ENCODE measurements around the gene EIF3M. TPM values are rescaled to one million over a fixed set of nuclear protein-coding genes. Genes with fewer than 3 reads are reported as not detected.
A peak's percentile ranks its signal among the peaks of the same experiment; 100 is the strongest.
"Not testable (repeated sequence)": the region's sequence is repeated elsewhere in the genome, so short reads cannot be mapped to it uniquely, and the experiment has no call there.

Gene EIF3M
- total RNA-seq, 2 donors from 2014 or later, result 244 to 362 TPM

DNA sequence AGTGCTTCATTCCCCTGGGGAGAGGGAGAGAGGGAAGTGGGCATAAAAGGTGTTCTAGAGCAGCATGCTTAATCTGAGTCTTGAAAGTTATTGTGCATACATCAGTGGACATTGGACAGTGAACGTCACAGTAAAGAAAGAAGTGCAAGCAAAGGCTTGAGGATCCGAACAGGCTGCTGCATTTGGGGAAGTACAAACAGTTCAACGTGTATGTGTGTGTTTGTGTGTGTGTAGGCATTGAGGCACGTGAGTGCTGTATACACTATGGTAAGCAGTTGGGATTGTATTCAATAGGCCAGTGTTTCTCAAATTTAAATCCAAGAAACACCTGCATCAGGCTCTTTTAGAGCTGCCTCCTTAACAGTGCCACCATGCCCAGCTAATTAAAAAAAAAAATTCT is 10.4 kb upstream of the EIF3M start:
- Mint-ChIP-seq H3K4me3 (no peak overlapping the region), H3K36me3 (no peaks in the 10 kb centered on the region), H3K27me3 (peaks cover 18 to 25% of the 10 kb centered on the region in 2 donors), H3K27ac (no peak overlapping the region), H3K4me1 (ENCODE audit: low read depth in 2 of 2) (no peaks in the 10 kb centered on the region), H3K9me3 (no peaks in the 10 kb centered on the region)
- no peak for DNase-seq (ENCODE audit: low spot score)
- no peak for ATAC-seq

DNA sequence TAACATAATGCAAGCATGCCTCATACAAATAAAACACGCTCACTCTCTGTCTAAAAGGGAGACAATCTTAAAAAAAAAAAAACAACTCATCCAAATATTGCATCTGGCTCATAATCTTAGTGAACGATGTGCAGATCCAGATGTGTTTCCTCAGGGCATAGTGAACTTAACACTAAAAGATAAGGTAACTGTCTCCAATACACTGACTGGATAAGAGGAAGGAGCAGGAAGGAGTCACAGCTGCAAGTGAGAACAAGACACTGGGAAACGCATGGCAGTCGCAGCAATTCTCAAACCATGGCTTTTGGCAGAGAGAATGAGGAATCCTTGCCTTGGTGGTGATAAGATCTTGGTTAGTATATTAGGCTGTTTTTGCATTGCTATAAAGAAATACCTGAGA is 9.2 kb upstream of the EIF3M start:
- peaks cover 18 to 25% of the 10 kb centered on the region in 2 donors for H3K27me3 Mint-ChIP-seq
- no peak overlapping the region for H3K27ac Mint-ChIP-seq
- ATAC-seq (no peak), DNase-seq (ENCODE audit: low spot score) (no peak)
- H3K9me3 Mint-ChIP-seq, result no peaks in the 10 kb centered on the region
- H3K36me3 Mint-ChIP-seq, result no peaks in the 10 kb centered on the region
- no peak overlapping the region for H3K4me3 Mint-ChIP-seq
- H3K4me1 Mint-ChIP-seq (ENCODE audit: low read depth in 2 of 2), result no peaks in the 10 kb centered on the region

DNA sequence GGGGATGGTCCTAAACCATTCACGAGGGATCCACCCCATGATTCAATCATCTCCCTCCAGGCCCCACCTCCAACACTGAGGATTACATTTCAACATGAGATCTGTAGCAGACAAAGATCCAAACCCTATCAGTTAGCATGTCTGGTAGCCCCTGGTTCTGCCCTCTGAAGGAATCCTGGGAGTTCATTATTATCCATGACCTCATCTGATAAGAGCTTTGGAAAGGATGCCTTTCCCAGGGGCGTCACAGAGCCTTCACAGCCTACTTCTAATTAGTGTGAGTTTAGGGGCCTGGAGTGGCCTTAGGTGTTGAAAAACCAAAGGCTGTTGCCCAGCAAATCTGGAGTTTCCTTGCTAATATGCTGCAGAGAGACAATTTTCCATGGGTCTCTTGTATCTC is 8.6 kb upstream of the EIF3M start:
- H3K4me1 Mint-ChIP-seq (ENCODE audit: low read depth in 2 of 2), result no peaks in the 10 kb centered on the region
- no peaks in the 10 kb centered on the region for H3K36me3 Mint-ChIP-seq
- no peaks in the 10 kb centered on the region for H3K9me3 Mint-ChIP-seq
- no peak overlapping the region for H3K27ac Mint-ChIP-seq
- H3K27me3 Mint-ChIP-seq, result peaks cover 18 to 25% of the 10 kb centered on the region in 2 donors
- no peak overlapping the region for H3K4me3 Mint-ChIP-seq
- ATAC-seq, result no peak
- DNase-seq (ENCODE audit: low spot score), result no peak

DNA sequence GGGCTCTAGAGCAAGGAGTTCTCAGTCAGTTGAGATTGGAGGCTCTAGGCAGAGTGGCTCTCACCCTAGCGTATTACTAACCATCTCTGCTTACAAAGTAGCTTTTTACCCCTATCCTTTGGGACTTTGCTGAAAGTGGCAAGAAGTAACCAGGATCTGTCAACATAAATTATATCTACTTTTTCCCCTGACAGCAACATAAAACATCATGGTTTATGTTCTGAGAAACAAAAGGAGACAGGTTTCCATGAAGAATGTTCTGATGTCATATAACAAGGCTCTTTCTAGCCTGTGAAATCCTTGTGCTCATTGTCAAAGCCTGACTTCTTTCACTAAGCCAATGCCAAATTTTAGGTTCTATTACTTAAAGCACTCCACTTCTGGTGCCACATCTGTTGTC is 7.2 kb upstream of the EIF3M start:
- H3K36me3 Mint-ChIP-seq, result no peaks in the 10 kb centered on the region
- DNase-seq (ENCODE audit: low spot score) (no peak), ATAC-seq (no peak)
- no peaks in the 10 kb centered on the region for H3K4me1 Mint-ChIP-seq (ENCODE audit: low read depth in 2 of 2)
- H3K9me3 Mint-ChIP-seq, result no peaks in the 10 kb centered on the region
- no peak overlapping the region for H3K27ac Mint-ChIP-seq
- H3K27me3 Mint-ChIP-seq, result peaks cover 8 to 11% of the 10 kb centered on the region in 2 donors
- H3K4me3 Mint-ChIP-seq, result no peak overlapping the region

DNA sequence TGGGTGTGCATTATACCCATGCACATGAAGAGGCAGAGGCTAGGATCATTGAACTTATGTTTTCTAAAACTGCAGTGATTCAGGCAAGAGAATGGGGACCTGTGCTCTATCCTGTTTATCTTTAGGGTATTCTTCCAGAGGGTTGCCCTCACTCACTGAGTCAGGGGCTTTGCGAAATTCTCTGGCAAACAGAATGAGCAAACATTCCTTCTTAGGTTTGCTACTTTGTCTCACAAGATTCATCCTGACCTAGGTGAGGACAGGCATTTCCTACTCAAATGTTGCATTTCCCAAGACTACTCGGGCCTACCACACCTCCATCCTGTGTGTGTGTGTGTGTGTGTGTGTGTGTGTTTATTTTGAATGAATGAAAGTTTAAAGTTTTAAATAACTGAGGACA is 2.7 kb upstream of the EIF3M start:
- peaks cover 19 to 20% of the 10 kb centered on the region in 2 donors for H3K4me1 Mint-ChIP-seq (ENCODE audit: low read depth in 2 of 2)
- no peak overlapping the region for H3K27ac Mint-ChIP-seq
- no peak for DNase-seq (ENCODE audit: low spot score)
- no peak for ATAC-seq
- H3K9me3 Mint-ChIP-seq, result no peaks in the 10 kb centered on the region
- peaks cover 0 to 2% of the 10 kb centered on the region in 2 donors for H3K27me3 Mint-ChIP-seq
- H3K4me3 Mint-ChIP-seq, result no peak overlapping the region
- H3K36me3 Mint-ChIP-seq, result peaks cover 14% of the 10 kb centered on the region

DNA sequence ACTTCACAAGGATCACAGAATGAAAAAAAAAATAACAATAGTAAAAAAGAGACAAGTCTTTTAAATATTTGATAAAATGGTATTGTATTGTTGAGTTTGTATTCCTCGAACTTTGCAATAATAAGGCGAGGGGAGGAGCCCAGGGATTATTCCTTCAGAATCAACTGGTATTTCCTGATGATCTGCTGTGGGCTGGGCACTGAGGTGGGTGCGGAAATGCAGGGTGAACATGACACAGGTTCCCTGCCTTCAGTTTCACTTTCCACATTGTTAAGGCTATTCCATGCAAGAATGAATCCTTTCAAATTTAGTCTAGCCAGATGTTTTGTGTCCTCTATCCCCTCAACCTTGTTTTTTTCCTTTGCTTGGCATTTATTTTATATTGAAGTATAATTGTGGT is 2.1 kb upstream of the EIF3M start:
- ATAC-seq (no peak), DNase-seq (ENCODE audit: low spot score) (no peak)
- Mint-ChIP-seq H3K4me1 (ENCODE audit: low read depth in 2 of 2) (peaks cover 22 to 26% of the 10 kb centered on the region in 2 donors), H3K36me3 (peaks cover 14% of the 10 kb centered on the region), H3K9me3 (no peaks in the 10 kb centered on the region), H3K27me3 (no peaks in the 10 kb centered on the region), H3K4me3 (no peak overlapping the region), H3K27ac (no peak overlapping the region)

DNA sequence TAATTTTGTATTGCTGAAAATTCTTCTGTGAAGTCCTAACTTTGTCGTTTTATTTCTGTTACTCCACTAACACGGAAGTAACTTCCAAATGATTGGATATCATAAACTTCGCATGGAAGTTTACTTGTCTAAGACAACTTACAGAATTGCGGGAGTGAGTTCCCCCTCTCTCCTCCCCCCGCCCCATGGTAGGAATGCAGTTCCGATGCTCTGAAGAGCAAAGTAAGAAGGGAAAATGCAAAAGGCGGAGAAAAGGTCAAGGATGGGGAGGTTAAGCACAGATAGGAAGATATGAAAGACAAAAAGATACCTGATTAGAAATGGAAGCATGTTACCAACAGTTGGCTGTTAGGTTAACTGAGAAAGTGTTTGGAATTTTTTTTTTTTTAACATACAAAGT is 1.3 kb downstream of the EIF3M start:
- ATAC-seq, result no peak

DNA sequence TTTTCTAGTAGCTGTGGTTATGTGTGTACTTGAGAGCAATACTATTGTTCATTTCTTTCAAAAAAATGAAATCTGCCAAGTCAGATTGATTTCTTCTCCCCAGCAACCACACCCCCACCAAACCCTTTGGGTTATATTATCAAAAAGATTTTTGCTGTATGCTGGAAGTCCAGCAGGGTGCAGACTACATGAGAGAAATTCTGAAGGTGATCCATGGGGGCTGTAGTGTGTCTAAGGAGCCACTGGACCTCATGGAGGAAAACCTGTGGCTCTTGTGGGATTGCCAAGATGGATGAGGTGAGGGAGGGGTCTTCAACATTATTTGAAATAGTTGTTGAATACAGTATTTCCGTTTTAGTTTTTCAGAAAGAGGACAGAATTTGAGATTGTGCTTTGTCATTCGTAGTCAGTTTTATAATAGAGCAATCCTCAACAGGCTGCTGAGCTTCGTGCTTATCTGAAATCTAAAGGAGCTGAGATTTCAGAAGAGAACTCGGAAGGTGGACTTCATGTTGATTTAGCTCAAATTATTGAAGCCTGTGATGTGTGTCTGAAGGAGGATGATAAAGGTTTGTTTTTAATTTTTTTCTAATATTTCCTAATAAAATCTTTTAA is 3.1 kb downstream of the EIF3M start:
- peaks cover 24% of the 10 kb centered on the region for H3K36me3 Mint-ChIP-seq
- ATAC-seq (no peak), DNase-seq (ENCODE audit: low spot score) (no peak)
- peak overlapping the region; percentile 99 for H3K4me3 Mint-ChIP-seq
- H3K4me1 Mint-ChIP-seq (ENCODE audit: low read depth in 2 of 2), result peaks cover 26 to 36% of the 10 kb centered on the region in 2 donors
- peak overlapping the region in 1 of 2 donors; percentile 93 for H3K27ac Mint-ChIP-seq
- no peaks in the 10 kb centered on the region for H3K27me3 Mint-ChIP-seq
- no peaks in the 10 kb centered on the region for H3K9me3 Mint-ChIP-seq

More for the DNA sequence above, 1.3 kb downstream of the EIF3M start:
- peaks cover 14% of the 10 kb centered on the region for H3K36me3 Mint-ChIP-seq
- H3K4me3 Mint-ChIP-seq, result peak overlapping the region; percentile 99
- peaks cover 25 to 33% of the 10 kb centered on the region in 2 donors for H3K4me1 Mint-ChIP-seq (ENCODE audit: low read depth in 2 of 2)
- peak overlapping the region; percentile 93 to 96 for H3K27ac Mint-ChIP-seq
- H3K27me3 Mint-ChIP-seq, result no peaks in the 10 kb centered on the region
- no peaks in the 10 kb centered on the region for H3K9me3 Mint-ChIP-seq
- no peak for DNase-seq (ENCODE audit: low spot score)

DNA sequence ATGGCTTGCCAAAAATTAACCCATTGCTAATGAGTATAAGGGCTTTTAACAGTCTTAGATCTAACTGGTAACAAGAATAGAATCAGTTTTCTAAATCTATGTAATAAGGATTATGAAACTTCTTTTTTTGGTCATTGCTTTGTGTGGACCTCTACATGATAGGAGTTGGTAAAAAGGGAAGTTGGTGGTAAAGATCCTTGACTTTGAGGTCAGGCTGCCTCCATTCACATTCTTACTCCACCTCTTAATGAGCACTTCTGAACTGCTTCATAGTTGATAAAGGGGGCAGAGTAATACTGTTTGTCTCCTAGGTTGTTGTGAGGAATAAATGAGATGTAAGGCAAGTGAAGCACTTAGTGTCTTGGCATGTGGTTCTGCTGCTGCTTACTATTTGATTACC is 10.6 kb downstream of the EIF3M start:
- no peak overlapping the region for H3K27ac Mint-ChIP-seq
- ATAC-seq, result no peak

DNA sequence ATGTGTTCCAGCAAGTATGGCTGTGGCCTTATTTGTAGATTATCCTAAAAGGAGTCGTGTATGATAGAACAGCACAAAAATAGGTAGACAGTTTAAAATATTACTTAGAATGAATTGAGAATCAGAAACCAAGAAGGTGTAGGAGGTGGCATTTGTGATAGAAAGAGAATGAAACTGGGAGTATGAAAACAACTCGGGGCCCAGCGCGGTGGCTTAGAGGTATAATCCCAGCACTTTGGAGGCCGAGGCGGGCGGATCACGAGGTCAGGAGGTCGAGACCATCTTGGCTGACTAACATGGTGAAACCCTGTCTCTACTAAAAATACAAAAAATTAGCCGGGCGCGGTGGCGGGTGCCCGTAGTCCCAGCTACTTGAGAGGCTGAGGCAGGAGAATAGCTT is 12.5 kb downstream of the EIF3M start:
- H3K4me3 Mint-ChIP-seq; H3K27me3 Mint-ChIP-seq; DNase-seq (ENCODE audit: low spot score); H3K9me3 Mint-ChIP-seq; ATAC-seq: not testable (repeated sequence)
- Mint-ChIP-seq H3K27ac (peak overlapping the region in 1 of 2 donors; percentile 30), H3K4me1 (ENCODE audit: low read depth in 2 of 2) (peaks cover 15% of the 10 kb centered on the region in 2 donors), H3K36me3 (peaks cover 56% of the 10 kb centered on the region)

More for the DNA sequence above, 10.6 kb downstream of the EIF3M start:
- DNase-seq (ENCODE audit: low spot score), result no peak
- Mint-ChIP-seq H3K27me3 (no peaks in the 10 kb centered on the region), H3K36me3 (peaks cover 56% of the 10 kb centered on the region), H3K4me1 (ENCODE audit: low read depth in 2 of 2) (peaks cover 13 to 15% of the 10 kb centered on the region in 2 donors), H3K4me3 (no peak overlapping the region), H3K9me3 (no peaks in the 10 kb centered on the region)

DNA sequence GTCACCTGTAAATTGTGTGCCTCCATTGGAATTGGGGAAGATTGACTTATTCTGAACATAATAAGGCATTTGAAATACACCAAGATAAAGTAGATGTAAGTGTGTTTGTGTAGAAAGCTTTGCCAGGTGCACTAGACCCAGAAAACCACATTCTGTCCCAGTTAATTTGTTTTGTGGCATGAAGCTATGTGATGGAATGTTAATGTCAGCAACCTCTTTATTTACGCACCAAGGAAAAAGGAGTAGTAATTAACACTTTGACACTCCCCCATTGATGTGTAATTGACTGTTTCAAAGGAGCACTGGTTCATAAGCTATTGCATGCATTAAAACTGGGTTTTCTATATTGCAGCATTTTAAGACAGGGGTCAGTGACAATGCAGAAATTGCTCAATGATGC is 14.3 kb downstream of the EIF3M start:
- no peak overlapping the region for H3K27ac Mint-ChIP-seq
- DNase-seq (ENCODE audit: low spot score) (no peak), ATAC-seq (no peak)
- H3K4me3 Mint-ChIP-seq, result no peak overlapping the region
- no peaks in the 10 kb centered on the region for H3K27me3 Mint-ChIP-seq
- no peaks in the 10 kb centered on the region for H3K9me3 Mint-ChIP-seq
- peaks cover 43% of the 10 kb centered on the region for H3K36me3 Mint-ChIP-seq
- H3K4me1 Mint-ChIP-seq (ENCODE audit: low read depth in 2 of 2), result peaks cover 4 to 7% of the 10 kb centered on the region in 2 donors

DNA sequence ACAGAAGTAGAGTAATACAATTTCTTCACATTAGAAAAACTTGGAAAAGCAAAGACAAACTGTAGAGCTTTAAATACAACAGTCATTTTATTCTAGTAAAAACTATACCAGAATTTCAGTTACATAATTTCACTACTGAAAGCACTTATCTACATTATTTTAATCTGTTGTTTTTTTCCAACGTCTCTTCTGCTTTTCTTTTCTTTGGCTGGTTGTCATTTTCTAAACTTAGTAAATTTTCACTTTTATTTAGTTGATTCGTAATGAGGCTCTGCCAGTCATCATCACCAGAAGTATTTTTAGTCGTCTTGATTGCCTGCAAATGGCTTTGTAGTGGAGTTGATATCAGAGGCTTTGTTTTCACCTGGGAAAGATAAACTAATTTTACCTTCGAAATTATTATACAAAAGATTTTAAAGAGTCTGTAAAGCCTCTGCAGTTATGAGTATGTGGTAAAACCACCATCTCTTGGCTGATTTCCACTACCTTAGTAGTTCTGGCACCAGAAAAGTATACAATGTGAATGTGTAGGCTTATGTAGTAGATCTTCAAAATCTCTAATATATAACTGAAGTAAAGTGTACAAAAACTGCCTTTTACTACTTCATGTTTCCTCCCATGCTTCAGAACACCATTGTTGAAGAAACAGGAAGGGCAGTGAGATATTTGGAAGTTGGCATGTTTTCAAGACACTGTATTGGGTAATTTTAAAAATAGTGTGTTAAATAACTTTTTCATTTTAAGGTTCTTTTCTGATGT is 19.2 kb downstream of the EIF3M start:
- Mint-ChIP-seq H3K27me3 (no peaks in the 10 kb centered on the region), H3K9me3 (peaks cover 4% of the 10 kb centered on the region), H3K4me3 (no peak overlapping the region), H3K27ac (no peak overlapping the region), H3K4me1 (ENCODE audit: low read depth in 2 of 2) (peaks cover 1 to 8% of the 10 kb centered on the region in 2 donors), H3K36me3 (peaks cover 13% of the 10 kb centered on the region)
- no peak for ATAC-seq
- DNase-seq (ENCODE audit: low spot score), result no peak

DNA sequence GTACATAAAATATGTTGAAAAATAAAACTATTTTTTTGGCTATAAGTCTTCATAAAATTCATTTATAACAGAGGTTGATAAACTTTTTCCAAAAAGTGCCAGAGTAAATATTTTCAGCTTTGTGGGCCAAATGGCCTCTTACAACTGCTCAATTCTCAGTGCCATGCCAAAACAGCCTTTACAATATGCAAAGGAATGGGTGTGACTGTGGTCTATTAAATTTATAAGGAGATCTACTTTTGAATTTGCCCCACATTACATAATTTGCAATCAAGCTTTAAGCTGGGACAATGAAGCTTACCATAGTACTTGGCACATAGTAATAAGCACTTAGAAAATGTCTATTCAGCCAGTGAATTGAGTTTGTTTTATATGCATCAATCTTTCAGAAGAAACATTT is 22.6 kb downstream of the EIF3M start:
- H3K4me1 Mint-ChIP-seq (ENCODE audit: low read depth in 2 of 2), result peaks cover 0 to 3% of the 10 kb centered on the region in 2 donors
- peaks cover 7% of the 10 kb centered on the region for H3K9me3 Mint-ChIP-seq
- no peaks in the 10 kb centered on the region for H3K27me3 Mint-ChIP-seq
- ATAC-seq, result no peak
- DNase-seq (ENCODE audit: low spot score), result no peak
- no peak overlapping the region for H3K27ac Mint-ChIP-seq
- no peak overlapping the region for H3K4me3 Mint-ChIP-seq
- H3K36me3 Mint-ChIP-seq, result peaks cover 17% of the 10 kb centered on the region

DNA sequence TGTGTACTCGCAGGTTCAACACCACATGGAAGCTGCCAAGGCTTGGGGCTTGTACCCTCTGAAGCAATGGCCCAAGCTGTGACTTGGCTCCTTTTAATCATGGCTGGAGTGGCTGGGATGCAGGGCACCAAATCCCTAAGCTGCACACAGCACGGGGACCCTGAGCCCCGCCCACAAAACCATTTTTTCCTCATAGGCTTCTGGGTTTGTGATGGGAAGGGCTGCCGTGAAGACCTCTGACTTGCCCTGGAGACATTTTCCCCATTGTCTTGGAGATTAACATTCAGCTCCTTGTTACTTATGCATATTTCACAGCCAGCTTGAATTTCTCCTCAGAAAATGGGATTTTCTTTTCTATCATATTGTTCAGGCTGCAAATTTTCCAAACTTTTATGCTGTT is 25.2 kb downstream of the EIF3M start:
- H3K4me1 Mint-ChIP-seq (ENCODE audit: low read depth in 2 of 2), result not testable (repeated sequence)

More for the DNA sequence above, 25.2 kb downstream of the EIF3M start:
- not testable (repeated sequence) for H3K27me3 Mint-ChIP-seq; H3K27ac Mint-ChIP-seq; H3K4me3 Mint-ChIP-seq; H3K9me3 Mint-ChIP-seq; ATAC-seq; DNase-seq (ENCODE audit: low spot score)
- peaks cover 17% of the 10 kb centered on the region for H3K36me3 Mint-ChIP-seq
